Measurements from ENCODE around the gene C1orf122. TPM values are rescaled to one million over a fixed set of nuclear protein-coding genes. Genes with fewer than 3 reads are reported as not detected.

C1orf122 gene
- total and polyA plus RNA-seq, 12 donors = 37.8 to 53.0 (median 46.8) TPM

GRCh38 chr1:37831109-37831508, 23.5 kb downstream of the C1orf122 start:
- no peak overlapping the region for H3K4me3 ChIP-seq
- WGBS, 2 donors = 94 to 98% methylated on average over 4 of the region's 4 CpGs
- ATAC-seq = no peak
- H3K4me1 ChIP-seq = peaks cover 0 to 1% (median 0%) of the 10 kb centered on the region in 9 donors
- H3K9me3 ChIP-seq = no peaks in the 10 kb centered on the region
- H3K27ac ChIP-seq = no peak overlapping the region
- intact Hi-C loops (cut with DNase I) = no loop called here
- peaks cover 0 to 99% (median 56%) of the 10 kb centered on the region in 9 donors for H3K36me3 ChIP-seq
- TF ChIP-seq, protein P1, sequence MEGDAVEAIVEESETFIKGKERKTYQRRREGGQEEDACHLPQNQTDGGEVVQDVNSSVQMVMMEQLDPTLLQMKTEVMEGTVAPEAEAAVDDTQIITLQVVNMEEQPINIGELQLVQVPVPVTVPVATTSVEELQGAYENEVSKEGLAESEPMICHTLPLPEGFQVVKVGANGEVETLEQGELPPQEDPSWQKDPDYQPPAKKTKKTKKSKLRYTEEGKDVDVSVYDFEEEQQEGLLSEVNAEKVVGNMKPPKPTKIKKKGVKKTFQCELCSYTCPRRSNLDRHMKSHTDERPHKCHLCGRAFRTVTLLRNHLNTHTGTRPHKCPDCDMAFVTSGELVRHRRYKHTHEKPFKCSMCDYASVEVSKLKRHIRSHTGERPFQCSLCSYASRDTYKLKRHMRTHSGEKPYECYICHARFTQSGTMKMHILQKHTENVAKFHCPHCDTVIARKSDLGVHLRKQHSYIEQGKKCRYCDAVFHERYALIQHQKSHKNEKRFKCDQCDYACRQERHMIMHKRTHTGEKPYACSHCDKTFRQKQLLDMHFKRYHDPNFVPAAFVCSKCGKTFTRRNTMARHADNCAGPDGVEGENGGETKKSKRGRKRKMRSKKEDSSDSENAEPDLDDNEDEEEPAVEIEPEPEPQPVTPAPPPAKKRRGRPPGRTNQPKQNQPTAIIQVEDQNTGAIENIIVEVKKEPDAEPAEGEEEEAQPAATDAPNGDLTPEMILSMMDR (IDR thresholded peaks at IDR 0.05) = no peak
- no peaks in the 10 kb centered on the region for H3K27me3 ChIP-seq
- no peak for DNase-seq

- no peak for ATAC-seq
- no peak overlapping the region for H3K4me3 ChIP-seq
- TF ChIP-seq, protein P1 (IDR thresholded peaks at IDR 0.05) = no peak
- H3K36me3 ChIP-seq = peaks cover 0 to 100% (median 53%) of the 10 kb centered on the region in 9 donors
- WGBS, 2 donors = 91 to 96% methylated on average over 2 of the region's 2 CpGs
- no peaks in the 10 kb centered on the region for H3K27me3 ChIP-seq
- H3K9me3 ChIP-seq = no peaks in the 10 kb centered on the region
- no peak overlapping the region for H3K27ac ChIP-seq
- H3K4me1 ChIP-seq = no peaks in the 10 kb centered on the region
- intact Hi-C loops (cut with DNase I) = no loop called here
- no peak for DNase-seq
Observed at GRCh38 chr1:37831809-37832208, 24.2 kb downstream of the C1orf122 start.

DNA sequence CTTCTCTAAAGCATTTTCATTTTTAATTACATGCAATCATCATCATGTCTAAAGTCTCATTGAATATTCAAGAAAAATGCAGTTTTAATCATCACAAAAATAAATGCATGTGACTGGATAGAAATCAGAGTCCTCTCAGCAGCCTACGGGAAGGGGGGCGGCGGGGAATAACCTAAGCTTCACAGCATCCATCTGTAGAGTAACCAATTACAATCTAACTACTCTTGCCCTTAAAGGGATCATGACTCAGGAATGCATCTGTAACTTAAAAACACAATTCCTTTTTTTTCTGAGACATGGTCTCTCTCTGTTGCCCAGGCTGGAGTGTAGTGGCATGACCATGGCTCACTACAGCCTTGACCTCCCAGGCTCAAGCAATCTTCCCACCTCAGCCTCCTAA, 29.2 kb downstream of the C1orf122 start:
- TF ChIP-seq, protein P1 (IDR thresholded peaks at IDR 0.05) = no peak
- no peaks in the 10 kb centered on the region for H3K27me3 ChIP-seq
- DNase-seq (no peak), ATAC-seq (no peak)
- H3K27ac ChIP-seq = no peak overlapping the region
- H3K4me1 ChIP-seq = no peaks in the 10 kb centered on the region
- 89 to 98% methylated on average over 3 of the region's 3 CpGs for WGBS, 2 donors
- H3K4me3 ChIP-seq = no peak overlapping the region
- intact Hi-C loops (cut with DNase I) = no loop called here
- peaks cover 0 to 100% (median 67%) of the 10 kb centered on the region in 9 donors for H3K36me3 ChIP-seq
- no peaks in the 10 kb centered on the region for H3K9me3 ChIP-seq

DNA sequence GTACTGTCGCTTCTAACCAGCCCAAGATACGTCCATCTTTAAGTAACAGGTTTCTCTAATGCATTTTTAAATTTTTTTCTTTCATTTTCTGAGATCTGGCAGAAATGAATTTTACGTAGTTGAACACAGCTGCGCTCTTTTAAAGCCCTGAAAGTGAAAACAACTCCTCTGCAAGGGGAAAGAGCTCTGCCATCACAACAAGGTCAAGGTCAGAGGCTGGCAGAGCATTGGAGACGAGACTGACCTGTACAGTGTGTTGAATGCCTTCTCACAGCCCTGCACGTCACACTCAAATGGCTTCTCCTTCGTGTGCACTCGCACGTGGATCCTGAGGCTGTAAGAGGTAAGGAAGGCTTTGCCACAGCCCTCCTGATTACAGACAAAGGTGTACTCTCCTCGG, 32.1 kb downstream of the C1orf122 start:
- intact Hi-C loops (cut with DNase I) = no loop called here
- TF ChIP-seq, protein P1 (IDR thresholded peaks at IDR 0.05) = no peak
- ATAC-seq = peak in 1 of 8 donors; percentile 31
- H3K4me3 ChIP-seq = no peak overlapping the region
- H3K36me3 ChIP-seq = peaks cover 0 to 77% (median 40%) of the 10 kb centered on the region in 9 donors
- peaks cover 0 to 24% (median 0%) of the 10 kb centered on the region in 9 donors for H3K4me1 ChIP-seq
- peak overlapping the region in 1 of 10 donors; percentile 9 for H3K27ac ChIP-seq
- DNase-seq = no peak
- H3K27me3 ChIP-seq = no peaks in the 10 kb centered on the region
- H3K9me3 ChIP-seq = no peaks in the 10 kb centered on the region
- 86 to 91% methylated on average over 10 of the region's 10 CpGs for WGBS, 2 donors
